Measurements from ENCODE around the gene LHPP.
"Not testable (repeated sequence)": the region's sequence is repeated elsewhere in the genome, so short reads cannot be mapped to it uniquely, and the experiment has no call there.

Gene LHPP

GRCh38 chr10:124428207-124428777 lies 33.3 kb upstream of the LHPP start:
- H3K4me3 ChIP-seq (ENCODE audit: low read length), result no peak overlapping the region
- no peak overlapping the region for H3K27ac ChIP-seq (ENCODE audit: low read depth, low read length)
- no peaks in the 10 kb centered on the region for H3K36me3 ChIP-seq (ENCODE audit: control insufficient read depth, insufficient read depth, low read length)
- H3K27me3 ChIP-seq (ENCODE audit: control insufficient read depth, insufficient read depth, low read length), result no peaks in the 10 kb centered on the region
- no peaks in the 10 kb centered on the region for H3K4me1 ChIP-seq (ENCODE audit: control insufficient read depth, insufficient read depth, low read length)
- H3K9ac ChIP-seq (ENCODE audit: low read length), result no peak overlapping the region

- H3K4me1 ChIP-seq (ENCODE audit: control insufficient read depth, insufficient read depth, low read length), result no peaks in the 10 kb centered on the region
- H3K27ac ChIP-seq (ENCODE audit: low read depth, low read length), result no peak overlapping the region
- no peak overlapping the region for H3K4me3 ChIP-seq (ENCODE audit: low read length)
- no peaks in the 10 kb centered on the region for H3K36me3 ChIP-seq (ENCODE audit: control insufficient read depth, insufficient read depth, low read length)
- no peak overlapping the region for H3K9ac ChIP-seq (ENCODE audit: low read length)
- H3K27me3 ChIP-seq (ENCODE audit: control insufficient read depth, insufficient read depth, low read length), result no peaks in the 10 kb centered on the region
Measured at GRCh38 chr10:124429576-124429975, 32.0 kb upstream of the LHPP start.

- H3K4me1 ChIP-seq (ENCODE audit: control insufficient read depth, insufficient read depth, low read length), result no peaks in the 10 kb centered on the region
- no peak overlapping the region for H3K4me3 ChIP-seq (ENCODE audit: low read length)
- H3K27me3 ChIP-seq (ENCODE audit: control insufficient read depth, insufficient read depth, low read length), result no peaks in the 10 kb centered on the region
Measured at GRCh38 chr10:124430077-124430476, 31.5 kb upstream of the LHPP start.

GRCh38 chr10:124433461-124433860 lies 28.2 kb upstream of the LHPP start:
- Histone ChIP-seq H3K36me3 (ENCODE audit: control insufficient read depth, insufficient read depth, low read length) (no peaks in the 10 kb centered on the region), H3K4me1 (ENCODE audit: control insufficient read depth, insufficient read depth, low read length) (no peaks in the 10 kb centered on the region), H3K27me3 (ENCODE audit: control insufficient read depth, insufficient read depth, low read length) (no peaks in the 10 kb centered on the region), H3K4me3 (ENCODE audit: low read length) (no peak overlapping the region), H3K27ac (ENCODE audit: low read depth, low read length) (no peak overlapping the region), H3K9ac (ENCODE audit: low read length) (no peak overlapping the region)

More at GRCh38 chr10:124430077-124430476, 31.5 kb upstream of the LHPP start:
- H3K9ac ChIP-seq (ENCODE audit: low read length), result no peak overlapping the region
- no peaks in the 10 kb centered on the region for H3K36me3 ChIP-seq (ENCODE audit: control insufficient read depth, insufficient read depth, low read length)
- H3K27ac ChIP-seq (ENCODE audit: low read depth, low read length), result no peak overlapping the region

GRCh38 chr10:124435683-124436082 lies 25.9 kb upstream of the LHPP start:
- H3K27ac ChIP-seq (ENCODE audit: low read depth, low read length); H3K36me3 ChIP-seq (ENCODE audit: control insufficient read depth, insufficient read depth, low read length); H3K9ac ChIP-seq (ENCODE audit: low read length); H3K4me3 ChIP-seq (ENCODE audit: low read length); H3K27me3 ChIP-seq (ENCODE audit: control insufficient read depth, insufficient read depth, low read length); H3K4me1 ChIP-seq (ENCODE audit: control insufficient read depth, insufficient read depth, low read length): not testable (repeated sequence)

- no peaks in the 10 kb centered on the region for H3K36me3 ChIP-seq (ENCODE audit: control insufficient read depth, insufficient read depth, low read length)
- H3K27ac ChIP-seq (ENCODE audit: low read depth, low read length), result no peak overlapping the region
- H3K4me1 ChIP-seq (ENCODE audit: control insufficient read depth, insufficient read depth, low read length), result no peaks in the 10 kb centered on the region
- H3K9ac ChIP-seq (ENCODE audit: low read length), result no peak overlapping the region
- no peaks in the 10 kb centered on the region for H3K27me3 ChIP-seq (ENCODE audit: control insufficient read depth, insufficient read depth, low read length)
- H3K4me3 ChIP-seq (ENCODE audit: low read length), result no peak overlapping the region
Measured at GRCh38 chr10:124436191-124436638, 25.4 kb upstream of the LHPP start.

- H3K27ac ChIP-seq (ENCODE audit: low read depth, low read length); H3K9ac ChIP-seq (ENCODE audit: low read length); H3K36me3 ChIP-seq (ENCODE audit: control insufficient read depth, insufficient read depth, low read length); H3K27me3 ChIP-seq (ENCODE audit: control insufficient read depth, insufficient read depth, low read length); H3K4me3 ChIP-seq (ENCODE audit: low read length); H3K4me1 ChIP-seq (ENCODE audit: control insufficient read depth, insufficient read depth, low read length): not testable (repeated sequence)
Measured at GRCh38 chr10:124441694-124442093, 19.9 kb upstream of the LHPP start.

GRCh38 chr10:124446830-124447750 lies 14.5 kb upstream of the LHPP start:
- no peak overlapping the region for H3K4me3 ChIP-seq (ENCODE audit: low read length)
- H3K9ac ChIP-seq (ENCODE audit: low read length), result no peak overlapping the region
- peaks cover 24% of the 10 kb centered on the region for H3K27me3 ChIP-seq (ENCODE audit: control insufficient read depth, insufficient read depth, low read length)
- H3K4me1 ChIP-seq (ENCODE audit: control insufficient read depth, insufficient read depth, low read length), result no peaks in the 10 kb centered on the region
- H3K36me3 ChIP-seq (ENCODE audit: control insufficient read depth, insufficient read depth, low read length), result no peaks in the 10 kb centered on the region
- no peak overlapping the region for H3K27ac ChIP-seq (ENCODE audit: low read depth, low read length)

GRCh38 chr10:124447751-124448466 lies 13.7 kb upstream of the LHPP start:
- Histone ChIP-seq H3K27ac (ENCODE audit: low read depth, low read length) (no peak overlapping the region), H3K4me1 (ENCODE audit: control insufficient read depth, insufficient read depth, low read length) (no peaks in the 10 kb centered on the region), H3K4me3 (ENCODE audit: low read length) (no peak overlapping the region), H3K9ac (ENCODE audit: low read length) (no peak overlapping the region), H3K36me3 (ENCODE audit: control insufficient read depth, insufficient read depth, low read length) (no peaks in the 10 kb centered on the region), H3K27me3 (ENCODE audit: control insufficient read depth, insufficient read depth, low read length) (peaks cover 24% of the 10 kb centered on the region)

- no peaks in the 10 kb centered on the region for H3K4me1 ChIP-seq (ENCODE audit: control insufficient read depth, insufficient read depth, low read length)
- H3K36me3 ChIP-seq (ENCODE audit: control insufficient read depth, insufficient read depth, low read length), result no peaks in the 10 kb centered on the region
- peaks cover 25% of the 10 kb centered on the region for H3K27me3 ChIP-seq (ENCODE audit: control insufficient read depth, insufficient read depth, low read length)
- H3K27ac ChIP-seq (ENCODE audit: low read depth, low read length), result no peak overlapping the region
- no peak overlapping the region for H3K4me3 ChIP-seq (ENCODE audit: low read length)
- no peak overlapping the region for H3K9ac ChIP-seq (ENCODE audit: low read length)
Measured at GRCh38 chr10:124448696-124449169, 12.9 kb upstream of the LHPP start.

- H3K4me3 ChIP-seq (ENCODE audit: low read length), result no peak overlapping the region
Measured at GRCh38 chr10:124449170-124450011, 12.2 kb upstream of the LHPP start.

More at GRCh38 chr10:124449170-124450011, 12.2 kb upstream of the LHPP start:
- Histone ChIP-seq H3K27me3 (ENCODE audit: control insufficient read depth, insufficient read depth, low read length) (peaks cover 26% of the 10 kb centered on the region), H3K9ac (ENCODE audit: low read length) (no peak overlapping the region), H3K4me1 (ENCODE audit: control insufficient read depth, insufficient read depth, low read length) (no peaks in the 10 kb centered on the region), H3K27ac (ENCODE audit: low read depth, low read length) (no peak overlapping the region), H3K36me3 (ENCODE audit: control insufficient read depth, insufficient read depth, low read length) (no peaks in the 10 kb centered on the region)

Measured in rectal smooth muscle tissue (tissue), 1 donor.